Activated gamma-delta T cell treated with anti-CD3 and anti-CD28 coated beads, Interleukin-2, amount 50 U/mL, for 16 hours (primary cell): ENCODE data around the gene FAM237A.

Experiments
- DNase-seq: peaks from one replicate; pipeline ENCODE4 v3.0.0-alpha.2; 2020; ENCODE audit warnings: low read depth

Gene FAM237A

DNA sequence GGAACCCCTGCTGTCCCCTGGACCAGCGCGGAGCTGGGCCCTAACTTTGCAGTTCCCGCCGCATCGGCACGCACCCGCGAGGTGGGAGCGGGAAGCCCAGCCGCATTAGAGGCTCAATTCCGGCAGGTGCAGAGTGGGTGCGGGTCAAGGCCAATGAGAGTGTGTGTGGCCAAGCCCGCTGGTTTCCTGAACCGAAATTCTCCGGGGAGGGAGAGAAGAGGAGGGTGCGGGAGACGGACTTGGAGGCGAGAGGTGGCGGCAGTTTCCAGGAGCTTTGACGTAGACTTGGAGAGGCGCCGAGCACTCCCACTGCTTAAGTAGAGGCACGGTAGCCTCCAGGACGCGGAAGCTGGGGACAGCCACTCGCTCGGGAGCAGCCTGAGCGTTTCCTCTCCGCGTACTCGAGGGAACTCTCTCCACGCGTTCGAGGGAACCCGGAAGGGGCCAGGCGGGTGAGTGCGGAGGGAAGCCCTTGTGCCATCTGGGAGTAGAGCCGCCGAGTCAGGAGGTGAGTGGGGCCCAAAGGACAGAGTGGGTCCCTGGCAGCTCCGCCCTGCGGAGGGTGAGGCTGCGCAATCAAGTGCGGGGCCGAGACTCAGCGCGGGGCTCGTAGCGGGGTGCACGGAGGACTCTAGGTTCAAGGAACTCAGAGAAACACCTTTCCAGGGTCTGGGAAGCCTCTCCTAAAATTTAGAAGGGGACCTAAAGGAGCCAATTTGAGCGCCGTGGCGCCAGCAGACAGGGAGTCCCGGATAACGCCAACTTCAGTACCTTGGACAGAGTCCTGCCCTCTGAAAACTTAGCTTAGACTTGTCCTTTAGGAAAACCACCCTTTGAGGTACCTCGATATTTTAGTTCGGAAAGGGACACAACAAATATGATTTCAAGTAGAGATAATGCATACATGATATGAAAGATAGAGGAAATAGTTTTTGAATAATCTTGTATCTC, at the start of gene FAM237A:
FAM237A (plus strand) TSS at position 413 of the 951 bp plus-strand sequence. CDS start 1,750 bp downstream, outside the sequence.
- DNase-seq = no peak

DNA sequence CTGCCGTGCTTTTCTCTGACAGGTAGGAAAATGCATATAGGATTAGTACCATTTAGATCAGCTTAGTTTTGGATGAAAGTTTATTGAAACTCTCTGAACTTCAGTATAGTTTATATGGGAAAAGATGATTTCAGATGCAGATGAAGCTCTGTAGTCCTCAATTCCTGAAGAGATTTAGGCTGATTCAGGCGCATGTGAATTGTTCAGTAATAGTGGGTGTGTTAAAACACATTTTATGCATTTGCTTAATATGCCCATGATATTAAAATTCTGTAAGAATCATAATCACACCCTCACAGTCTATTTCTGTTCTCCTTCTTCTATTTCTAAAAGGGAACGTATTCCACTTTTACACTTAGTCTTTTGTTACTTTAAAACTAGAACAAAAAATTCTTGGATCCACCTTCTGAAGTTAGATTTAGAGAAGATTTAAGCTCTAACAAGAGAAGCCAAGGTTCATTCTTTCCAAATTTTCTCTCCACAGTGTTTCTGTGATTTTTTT, 44.5 kb upstream of the FAM237A start:
- DNase-seq = no peak

DNA sequence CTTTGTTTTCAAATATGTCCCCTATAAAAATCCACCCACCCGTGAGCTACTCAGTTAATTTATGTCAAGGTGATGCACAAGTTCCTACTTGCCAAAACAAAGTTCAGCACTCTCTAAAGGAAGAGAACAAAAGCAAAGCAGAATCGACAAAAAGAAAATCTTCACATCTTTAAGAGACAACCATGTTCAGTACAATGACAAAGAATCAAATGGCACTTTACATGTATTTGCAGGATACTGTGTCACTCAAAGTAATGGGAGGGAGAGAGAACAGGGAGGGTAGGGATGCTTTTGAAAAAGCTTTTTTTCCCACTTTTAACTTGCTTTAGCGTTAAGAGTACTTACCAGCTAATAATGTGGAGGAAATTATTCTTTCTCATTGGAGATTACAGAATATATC, 39.0 kb upstream of the FAM237A start:
- no peak for DNase-seq

DNA sequence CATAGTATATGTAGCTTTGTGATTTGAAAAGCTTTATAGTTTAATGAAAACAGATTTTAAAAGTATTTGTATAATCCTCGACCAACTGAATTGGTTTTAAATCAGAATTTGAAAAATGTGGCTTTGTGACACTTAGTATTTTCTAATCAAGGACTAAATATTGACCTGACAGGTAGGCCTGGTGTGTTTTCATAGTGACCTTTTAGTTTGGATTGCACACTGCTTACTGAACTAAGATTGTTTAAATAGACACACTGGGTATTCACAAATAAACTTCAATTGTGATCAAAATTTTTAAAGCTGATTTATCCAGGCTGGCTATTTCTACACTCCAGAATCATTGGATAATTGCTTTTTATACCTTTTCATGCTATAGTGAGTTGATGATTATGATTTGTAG, 31.8 kb upstream of the FAM237A start:
- no peak for DNase-seq

DNA sequence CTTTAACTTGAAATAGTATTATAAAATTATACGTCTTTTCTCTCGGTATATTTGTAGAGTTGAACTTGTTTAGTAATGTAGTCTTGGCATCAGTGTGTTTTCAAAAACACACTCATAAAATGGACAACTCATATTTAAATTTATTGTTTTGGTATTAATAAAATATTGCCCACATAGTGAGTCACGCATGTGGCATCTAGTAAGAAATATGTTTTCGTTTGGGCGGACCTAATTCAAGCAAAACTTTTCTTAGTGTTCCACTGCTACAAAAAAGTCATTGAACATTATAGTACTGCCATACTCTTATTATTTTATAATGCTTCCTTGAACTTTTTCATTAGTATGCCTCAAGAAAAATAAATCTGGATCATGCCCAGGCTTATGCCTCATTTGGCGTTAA, 31.1 kb upstream of the FAM237A start:
- DNase-seq = no peak

DNA sequence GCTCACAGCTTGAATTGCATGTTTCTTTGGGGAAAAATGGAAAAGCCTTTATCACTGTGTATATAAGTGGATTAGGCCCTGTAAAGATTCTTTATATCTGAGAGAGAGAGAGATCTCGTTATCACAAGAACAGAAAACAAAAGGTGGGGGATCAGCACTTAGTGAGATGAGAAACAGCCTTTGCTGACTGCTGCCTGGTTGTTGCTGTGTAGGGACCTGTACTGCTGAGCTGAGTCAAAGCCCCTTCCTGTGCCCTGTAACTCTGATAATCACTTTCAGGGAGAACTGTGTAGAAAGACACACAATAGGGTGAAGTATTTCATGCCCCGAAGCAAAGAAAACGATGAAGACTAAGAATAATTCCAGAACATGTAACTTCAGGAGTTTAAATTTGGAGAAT, 30.6 kb upstream of the FAM237A start:
- no peak for DNase-seq

DNA sequence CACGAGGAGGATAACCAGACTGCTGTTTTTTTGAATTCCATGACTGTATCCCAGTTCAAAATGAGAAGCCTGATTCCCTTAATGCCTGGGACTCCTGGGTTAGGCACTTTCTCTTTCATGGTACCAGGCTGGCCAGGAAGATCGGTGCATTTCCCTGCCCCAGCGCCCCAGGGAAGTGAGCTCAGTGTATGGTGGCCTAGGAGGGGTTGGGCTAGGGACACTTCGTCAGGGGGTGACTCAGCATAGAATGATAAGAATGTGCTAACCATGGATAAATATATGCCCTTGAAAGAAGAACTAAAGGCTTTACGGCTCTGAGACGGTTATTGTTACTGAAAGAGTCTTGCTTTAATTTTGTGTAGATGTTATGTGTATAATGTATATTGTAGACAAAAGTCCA, 27.5 kb upstream of the FAM237A start:
- no peak for DNase-seq

DNA sequence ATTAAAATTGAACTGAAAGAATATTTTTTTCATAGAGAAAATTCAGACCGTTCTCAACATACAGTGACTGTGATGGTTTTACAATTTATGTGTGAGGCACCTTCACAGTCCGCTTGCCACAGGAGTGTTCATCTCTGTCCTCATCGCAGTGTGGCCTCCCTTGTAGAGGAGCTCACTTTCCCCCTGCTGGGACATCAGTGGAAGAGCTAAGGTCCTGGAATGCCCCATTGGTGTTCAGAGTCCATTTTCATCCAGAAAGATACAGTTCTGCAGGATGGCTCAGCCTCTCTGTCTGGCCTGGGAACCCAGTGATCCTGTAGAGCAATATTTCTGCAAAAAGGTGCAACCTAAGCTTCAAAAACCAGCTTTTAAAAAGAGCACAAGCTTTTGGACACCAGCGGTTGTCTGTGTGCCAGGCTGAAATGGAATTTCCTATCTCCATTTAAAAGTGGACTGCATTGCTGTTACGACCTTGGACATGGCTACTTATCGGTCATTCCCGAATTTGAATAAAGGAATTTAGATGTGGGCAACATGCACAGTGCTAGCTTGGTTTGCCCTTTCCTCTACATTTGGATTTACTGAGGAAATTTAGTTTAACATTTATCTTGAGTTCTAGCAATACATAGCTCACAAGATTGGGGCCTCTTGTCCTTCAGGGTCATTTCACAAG, 26.7 kb upstream of the FAM237A start:
- no peak for DNase-seq

DNA sequence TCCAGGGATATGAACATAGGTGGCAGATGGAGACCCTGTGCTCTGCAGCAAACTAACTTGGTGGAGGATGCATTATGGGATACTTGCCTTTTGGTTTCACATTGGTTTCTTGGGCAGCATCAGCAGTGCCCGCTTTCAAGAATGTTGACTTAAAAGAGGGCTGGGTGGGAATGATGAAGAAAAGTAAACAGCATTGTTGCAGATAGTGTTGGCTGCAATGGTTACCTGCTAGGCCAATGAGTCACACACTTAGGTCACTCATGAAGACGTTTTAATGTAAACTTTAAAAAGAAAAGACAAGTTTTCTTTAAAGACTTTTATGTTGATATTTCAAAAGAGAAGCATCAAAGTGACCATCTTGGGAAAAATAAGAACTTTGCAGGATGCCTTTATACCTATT, 26.1 kb upstream of the FAM237A start:
- no peak for DNase-seq

DNA sequence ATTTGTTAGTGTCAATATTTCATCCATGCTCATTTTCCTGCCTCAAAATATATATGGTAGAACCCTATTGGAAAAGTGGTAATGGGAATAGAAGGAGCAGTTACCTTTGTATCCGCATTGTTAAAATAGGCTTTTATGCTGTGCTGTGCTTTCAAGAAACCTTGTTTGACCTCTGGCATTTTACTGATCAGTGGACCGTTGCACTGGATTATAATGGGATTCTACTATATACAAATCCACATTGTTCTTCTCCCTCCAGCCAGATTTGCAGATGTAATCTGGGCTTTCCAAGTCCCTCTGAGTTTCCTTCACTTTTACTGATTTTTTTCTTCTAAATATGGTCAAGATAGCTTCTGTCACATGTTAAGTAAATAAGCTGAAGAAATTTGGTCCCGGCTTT, 23.3 kb upstream of the FAM237A start:
- no peak for DNase-seq

DNA sequence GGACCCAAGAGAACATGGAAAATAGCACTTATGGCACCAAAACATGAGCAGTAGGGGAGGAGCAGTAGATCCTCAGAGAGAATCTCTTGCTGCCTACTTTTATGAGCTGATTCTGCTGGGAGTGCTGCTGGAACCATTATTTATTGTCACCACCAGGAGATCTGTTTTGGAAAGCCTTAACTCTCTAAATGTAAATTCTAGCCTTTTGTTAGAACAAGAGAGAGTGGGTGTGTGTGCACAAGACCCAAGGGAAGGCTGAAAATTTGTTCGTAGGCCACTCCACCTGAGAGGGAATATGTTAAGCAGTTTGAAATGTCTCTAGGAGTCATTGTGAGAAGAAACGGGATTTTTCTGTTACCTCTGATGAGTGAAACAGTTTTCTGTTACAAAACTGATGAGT, 16.2 kb upstream of the FAM237A start:
- no peak for DNase-seq

DNA sequence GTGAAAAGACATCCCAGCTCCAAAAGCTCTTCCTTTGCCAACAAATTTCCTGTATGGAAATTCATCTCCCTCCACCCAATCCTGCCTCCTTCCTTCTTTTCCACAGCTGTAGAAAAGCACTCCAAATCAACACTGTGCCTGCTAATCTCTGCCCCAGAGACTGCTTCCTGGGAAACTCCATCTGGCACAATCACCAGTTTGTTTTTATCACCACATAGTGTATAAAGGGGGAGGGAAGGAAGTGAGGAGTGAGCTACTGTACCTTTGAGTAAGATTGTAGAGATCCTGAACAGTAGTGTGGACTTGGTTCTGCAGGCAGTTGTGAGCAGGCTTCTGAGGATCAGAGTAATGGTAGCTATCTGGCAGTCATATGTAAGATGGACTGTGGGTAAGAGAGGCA, 14.7 kb upstream of the FAM237A start:
- DNase-seq = no peak

DNA sequence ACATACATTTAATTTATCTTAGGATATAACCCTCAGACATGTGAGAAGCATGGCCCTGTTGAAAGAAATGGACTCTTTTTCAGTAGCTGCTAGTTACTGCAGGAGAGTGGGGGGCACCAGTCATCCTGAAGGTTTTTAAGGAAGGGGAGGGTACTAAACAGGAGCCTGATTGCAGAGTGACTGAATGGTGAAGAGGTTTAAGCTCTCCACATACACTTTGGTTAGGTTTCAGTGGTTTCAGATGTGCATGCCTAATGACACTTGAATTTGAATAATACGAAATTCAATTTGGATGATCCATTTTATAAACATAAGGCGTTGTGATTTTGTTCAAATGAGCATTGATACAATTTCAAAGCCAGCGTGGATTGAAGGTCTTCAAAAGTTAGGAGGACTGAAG, 10.9 kb upstream of the FAM237A start:
- DNase-seq = no peak

DNA sequence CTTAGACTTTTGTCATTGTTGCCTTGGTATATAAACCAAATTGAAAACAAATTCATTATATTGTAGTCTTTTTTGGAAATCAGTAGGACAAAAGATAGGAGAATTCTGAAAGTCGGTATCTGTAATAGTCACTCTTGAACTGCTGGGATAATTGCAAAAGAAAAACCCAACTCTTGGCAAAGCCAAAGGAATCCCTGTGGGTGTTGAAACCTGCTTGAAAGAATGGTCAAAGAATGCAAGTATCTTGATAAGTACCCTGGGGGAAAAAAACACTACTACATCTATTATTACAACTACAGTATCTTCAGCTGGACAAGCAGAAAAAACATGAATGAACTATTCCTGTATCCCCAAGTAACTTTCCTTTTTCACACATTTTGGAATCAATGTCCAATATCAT, 7.3 kb upstream of the FAM237A start:
- DNase-seq = no peak

DNA sequence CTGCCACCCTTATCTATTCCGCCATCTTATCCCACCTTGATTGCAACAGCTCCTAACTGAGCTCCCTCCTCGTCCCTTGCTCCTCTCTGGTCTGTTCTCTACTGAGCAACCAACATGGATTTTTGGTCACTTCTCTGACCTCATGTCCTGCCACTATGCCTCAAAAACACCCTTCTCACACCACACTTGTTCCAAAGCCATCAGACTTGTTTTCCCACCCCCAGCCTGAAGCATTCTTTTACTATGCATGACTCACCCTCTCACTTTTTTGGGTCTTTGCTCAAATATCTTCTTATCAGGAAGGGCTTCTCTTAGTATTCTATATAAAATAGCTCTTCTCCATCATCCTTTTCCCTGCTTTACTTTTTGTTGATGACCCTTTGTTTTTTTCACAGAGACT, 2.7 kb upstream of the FAM237A start:
- DNase-seq = no peak

DNA sequence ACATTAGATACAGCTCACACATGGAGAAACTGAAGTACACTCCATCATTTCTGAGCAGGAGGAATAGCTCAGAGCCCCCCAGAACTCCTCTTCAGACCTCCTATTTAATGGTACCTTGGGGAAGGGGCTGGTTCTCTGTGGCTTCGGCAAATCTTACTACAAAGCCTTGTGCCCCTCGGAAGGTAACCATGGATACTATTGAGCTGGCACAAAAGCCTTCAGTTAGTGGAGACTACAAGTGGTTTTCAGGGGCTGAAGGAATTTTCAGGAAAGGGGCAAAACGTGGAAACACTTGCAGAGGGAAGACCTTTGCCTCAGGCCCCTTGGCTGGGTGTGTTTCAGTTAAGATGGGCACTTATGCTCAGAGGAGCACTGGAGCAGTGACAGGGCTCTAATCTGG, 1.1 kb upstream of the FAM237A start:
- DNase-seq = no peak

DNA sequence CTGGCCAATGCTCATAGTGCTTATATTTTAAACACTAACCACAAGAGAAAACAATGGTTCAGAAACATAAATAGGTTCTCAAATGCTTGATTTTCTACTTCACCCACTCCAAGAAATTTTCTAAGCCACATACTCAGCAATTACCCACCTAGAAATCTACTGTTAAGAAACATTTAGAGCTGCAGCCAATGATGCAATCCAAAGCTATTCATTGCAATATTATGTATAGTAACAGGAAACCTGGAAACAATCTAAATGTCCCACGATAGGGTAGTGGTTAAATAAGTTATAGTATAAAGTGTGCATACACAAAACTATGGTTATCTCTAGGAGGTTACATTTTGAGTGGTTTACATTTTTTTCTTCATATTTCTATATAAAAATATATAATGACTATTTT, 5.7 kb downstream of the FAM237A start:
- DNase-seq = no peak

DNA sequence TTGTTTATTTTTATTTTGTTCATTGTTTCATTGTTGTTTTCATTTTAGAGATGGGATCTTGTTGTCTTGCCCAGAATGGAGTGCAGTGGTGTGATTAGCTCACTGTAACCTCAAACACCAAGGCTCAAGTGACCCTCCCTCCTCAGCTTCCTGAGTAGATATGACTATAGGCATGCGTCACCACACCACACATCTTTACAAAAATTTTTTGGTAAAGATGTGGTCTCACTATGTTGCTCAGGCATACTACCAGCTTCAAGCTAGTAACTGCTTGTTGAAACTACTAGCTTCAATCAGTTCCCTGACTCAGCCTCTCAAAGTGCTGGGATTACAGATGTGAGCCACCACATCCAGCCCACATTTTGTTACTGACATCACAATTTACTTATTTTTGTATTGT, 14.8 kb downstream of the FAM237A start:
- DNase-seq = no peak

DNA sequence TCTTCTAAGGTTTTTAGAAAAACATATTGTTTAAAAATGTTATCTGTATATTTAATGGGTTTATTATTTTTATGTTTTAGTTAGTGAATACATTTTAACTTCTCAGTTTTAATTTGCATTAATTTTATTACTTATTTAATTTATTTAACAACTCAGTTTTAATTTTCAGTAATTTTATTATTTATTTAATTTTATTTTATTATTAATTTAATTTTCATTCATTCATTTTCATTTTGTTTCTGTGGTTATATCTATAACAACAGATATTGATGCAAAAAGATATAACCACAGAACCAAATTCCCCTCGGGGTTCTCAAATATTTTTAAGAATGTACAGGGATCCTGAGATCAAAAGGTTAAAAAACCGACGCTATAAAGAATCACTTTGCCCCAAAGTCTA, 23.0 kb downstream of the FAM237A start:
- DNase-seq = no peak

DNA sequence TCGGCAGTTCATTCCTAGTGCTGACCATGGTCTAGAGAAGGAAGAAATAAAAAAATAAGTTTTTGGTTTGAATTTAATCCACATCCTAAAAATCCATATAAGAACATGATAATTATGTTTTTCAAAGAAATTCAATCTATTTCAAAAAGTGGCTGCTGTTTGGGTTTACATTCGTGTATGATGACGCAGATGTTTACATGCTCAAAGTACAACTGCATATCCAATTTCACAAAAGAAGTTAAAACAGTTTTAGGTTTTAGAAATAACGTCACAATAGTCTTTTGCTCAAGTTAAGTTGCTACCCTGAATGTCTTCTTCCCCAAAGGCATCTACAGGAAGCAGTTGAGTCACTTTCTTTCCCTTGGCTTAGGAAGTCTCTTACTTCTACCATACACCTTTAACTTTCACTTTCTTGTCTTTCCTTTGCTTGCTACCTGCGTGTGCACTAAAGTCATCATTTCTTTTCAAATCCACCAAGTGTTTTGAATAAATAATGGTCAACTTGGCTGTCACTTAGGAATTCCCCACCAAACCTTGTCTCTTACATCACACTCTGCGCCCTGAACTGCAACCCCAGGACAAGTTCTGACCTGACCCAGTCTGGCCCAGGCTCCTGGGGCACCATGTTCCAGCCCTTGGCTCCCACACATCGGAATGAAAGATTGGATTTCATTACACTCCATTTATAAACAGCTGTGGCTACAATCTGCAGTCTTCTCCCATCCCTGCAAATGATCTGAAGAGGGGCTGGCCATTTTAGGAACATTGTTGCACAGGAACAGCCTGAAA, 28.4 kb downstream of the FAM237A start:
- DNase-seq = no peak

DNA sequence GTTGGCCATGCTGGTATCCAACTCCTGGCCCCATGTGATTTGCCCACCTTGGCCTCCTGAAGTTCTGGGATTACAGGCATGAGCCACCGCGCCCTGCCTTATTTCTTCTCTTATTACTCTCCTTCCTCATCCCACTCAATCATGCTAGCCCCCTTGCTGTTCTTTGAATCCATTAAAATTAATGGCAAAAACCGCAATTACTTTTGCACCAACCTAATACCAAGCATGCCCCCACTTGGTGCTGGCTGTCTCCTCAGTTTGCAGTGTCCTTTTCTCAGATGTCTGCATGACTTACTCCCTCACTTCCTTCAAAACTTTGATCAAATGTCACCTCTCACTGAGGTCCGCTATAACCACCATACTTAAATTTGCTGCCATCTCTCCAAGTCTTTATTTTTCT, 41.3 kb downstream of the FAM237A start:
- no peak for DNase-seq

DNA sequence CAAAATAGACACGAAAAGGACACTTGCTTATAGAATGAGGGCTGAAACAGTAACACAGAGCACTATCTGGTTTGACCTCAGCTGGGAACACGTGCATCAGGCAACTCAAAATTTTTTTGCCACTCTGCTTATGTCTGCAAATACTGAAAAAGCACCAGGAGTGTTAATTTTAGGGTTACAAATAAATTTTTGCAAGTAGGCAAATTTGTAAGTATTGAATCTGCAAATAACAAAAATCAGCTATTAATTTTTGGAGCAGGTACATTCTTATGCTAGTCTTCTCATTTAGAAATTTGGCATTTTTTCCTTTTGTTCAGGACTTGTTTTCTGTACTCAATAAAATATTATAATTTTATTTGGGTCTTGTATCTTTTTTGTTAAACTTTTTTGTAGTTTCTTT, 46.2 kb downstream of the FAM237A start:
- no peak for DNase-seq

DNA sequence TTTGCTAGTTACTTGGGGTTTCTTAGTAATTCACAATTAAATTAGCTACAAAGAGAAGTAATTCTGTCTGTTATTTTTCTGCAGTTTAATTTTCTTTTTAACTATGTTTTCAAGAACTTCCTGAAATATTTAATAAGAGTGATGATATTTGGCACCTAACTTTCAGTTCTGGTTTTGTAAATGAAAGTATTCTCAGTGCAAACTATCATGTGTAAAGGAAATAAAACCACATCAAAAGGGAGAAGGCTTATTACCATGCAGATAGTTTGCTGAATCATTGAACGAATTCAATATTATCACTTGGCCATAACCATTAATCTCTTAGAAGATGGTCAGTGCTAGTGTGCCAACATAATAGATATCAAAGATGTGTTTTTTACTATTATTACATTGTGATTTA, 46.7 kb downstream of the FAM237A start:
- DNase-seq = no peak
